Eye (tissue), 1 donor: Measurements from ENCODE around the gene JOSD2.
"Not testable (repeated sequence)": the region's sequence is repeated elsewhere in the genome, so short reads cannot be mapped to it uniquely, and the experiment has no call there.

ENCODE experiments used
- DNase-seq: peaks from one replicate; pipeline ENCODE4 v3.0.0-alpha.2; 2015

JOSD2 gene

DNA sequence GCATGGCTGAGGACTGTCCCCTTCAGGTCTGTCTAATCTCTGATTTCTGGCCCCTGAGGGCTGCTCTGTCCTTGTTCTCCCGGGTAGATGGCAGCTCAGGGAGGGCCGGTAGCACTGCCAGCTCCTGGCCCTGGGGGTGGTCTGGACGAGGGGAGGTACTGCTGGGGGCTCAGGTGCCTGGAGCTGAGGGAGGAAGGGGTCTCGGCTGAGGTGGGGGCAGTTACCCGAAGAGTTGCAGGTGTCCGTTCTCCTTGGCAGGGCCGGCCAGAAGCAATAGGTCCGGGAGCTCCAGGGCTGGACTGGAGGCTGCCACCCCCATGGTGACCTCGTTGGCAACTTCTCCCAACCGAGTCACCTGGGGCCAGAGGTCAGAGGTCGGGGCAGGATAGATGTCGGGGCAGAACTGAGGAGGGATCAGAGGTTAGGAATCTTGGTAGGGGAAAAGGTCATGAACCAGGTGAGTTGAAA is 35.9 kb downstream of the JOSD2 start:
- DNase-seq: no peak

DNA sequence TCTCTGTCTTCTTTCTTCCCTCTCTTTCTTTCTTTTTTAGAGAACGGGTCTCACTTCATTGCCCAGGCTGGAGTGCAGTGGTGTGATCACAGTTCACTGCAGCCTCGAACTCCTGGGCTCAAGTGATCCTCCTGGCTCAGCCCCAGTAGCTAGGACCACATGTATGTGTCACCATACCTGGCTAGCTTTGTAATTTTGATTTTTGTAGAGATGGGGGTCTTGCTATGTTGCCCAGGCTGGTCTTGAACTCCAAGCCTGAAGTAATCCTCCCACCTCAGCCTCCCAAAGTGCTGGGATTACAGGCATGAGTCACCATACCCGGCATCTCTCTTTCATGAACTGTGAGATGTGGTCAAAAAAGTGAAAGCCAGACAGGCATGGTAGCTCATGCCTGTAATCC is 37.7 kb downstream of the JOSD2 start:
- not testable (repeated sequence) for DNase-seq

DNA sequence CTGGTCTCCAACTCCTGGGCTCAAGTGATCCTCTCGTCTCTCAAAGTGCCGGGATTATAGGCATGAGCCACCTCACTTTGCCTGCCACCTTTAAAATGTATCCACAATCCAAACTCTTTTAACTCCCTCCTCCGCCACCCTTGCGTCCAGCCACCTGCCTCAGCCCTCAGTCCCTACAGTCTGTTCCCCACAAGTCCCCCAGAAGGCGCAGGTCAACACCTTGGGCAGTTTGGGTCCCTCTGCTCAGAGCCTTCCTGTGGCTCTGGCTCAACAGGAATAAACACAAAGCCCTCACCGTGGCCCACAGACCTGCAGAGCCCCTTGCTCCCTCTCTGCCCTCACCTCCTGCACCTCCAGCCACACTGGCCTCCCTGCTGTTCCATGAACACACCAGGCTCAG is 42.2 kb downstream of the JOSD2 start:
- no peak for DNase-seq

DNA sequence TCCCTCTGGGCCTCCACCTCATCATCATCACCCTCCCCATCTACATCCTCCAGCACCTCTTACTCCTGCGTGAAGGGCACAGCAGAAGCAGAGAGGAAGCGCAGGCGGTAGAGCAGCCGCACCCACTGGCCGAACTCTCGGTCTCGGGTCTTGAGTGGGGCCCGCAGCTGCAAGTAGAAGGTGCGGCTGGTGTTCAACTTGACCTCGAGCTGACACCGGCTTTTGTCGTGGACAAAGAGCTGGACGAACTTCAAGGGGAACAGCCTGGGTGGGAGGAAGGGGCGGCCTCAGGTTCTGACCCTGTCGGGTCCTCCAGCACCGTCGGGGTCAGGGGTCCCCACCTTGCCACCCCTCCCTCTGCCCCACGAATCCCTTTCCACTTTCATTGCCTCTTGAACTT is 43.4 kb downstream of the JOSD2 start:
- DNase-seq: no peak

DNA sequence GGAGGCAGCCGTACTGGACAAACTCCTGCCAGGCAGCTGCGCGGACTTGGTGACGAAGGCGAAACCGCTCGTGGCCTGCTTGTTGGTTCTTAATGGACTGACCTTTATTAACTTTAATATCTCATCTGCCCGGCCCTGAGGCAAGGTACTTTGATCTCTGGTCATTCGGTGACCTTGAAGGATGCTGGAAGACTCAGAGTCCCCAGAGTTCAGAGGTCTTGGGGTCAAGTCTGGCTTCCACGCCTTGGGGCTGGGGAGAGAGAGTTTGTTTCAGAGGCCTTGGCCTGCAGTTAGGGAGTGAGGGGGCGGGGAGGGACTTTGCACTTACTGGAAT is 44.3 kb downstream of the JOSD2 start:
- no peak for DNase-seq

DNA sequence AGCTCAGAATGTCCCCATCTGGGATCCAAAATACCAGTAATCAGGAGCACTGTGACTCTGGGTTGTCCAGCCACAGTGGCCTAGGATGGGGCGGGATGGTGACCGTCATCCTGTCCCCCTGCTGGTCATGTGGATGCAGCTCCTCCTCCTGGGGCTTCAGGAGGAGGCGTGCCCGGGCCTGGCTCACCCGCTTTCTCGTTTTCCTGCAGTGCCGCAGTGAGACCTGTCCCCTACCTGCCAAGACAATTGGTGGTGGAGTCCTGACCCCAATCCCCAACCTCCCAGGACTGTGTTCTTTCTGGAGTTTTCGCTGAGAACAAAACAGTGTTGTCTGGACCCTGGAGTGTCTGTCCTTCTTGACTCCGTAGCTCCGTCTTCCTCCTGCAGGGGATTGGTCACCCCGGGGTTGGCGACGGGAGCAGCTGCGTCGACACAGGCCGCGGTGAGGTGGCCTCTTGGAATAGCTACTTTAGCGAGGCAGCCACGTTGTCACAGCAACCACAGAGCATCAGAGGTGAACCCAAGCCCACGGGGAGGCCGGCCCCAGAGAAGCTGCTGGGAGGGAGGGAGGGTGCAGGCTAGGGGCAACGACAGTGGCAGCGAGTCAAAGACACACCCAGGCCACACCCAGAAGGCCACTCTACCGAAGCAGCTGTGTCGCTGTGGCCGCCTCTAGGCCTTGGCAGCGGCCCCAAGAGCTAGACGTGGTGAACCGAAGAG is 44.8 kb downstream of the JOSD2 start:
- DNase-seq: peak; percentile 79

DNA sequence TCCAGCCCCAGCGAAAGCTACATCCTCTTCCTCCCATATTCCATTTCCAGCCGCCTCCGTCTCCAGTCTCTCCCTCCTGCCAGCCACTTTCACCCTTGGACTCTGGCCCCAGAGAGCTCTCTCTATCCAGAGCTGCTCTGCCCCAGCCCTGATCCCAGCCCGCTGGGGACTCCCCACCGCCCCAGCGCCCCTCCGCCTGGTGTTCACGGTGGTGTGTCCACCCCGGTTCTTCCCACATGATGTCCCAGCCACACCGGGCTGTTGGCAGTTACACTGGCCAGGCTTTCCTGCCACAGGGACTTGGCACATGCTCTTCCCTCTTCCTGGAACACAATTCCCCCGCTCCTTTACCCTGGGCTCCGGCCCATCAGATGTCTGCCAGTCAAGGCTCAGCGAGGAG is 46.0 kb downstream of the JOSD2 start:
- no peak for DNase-seq

DNA sequence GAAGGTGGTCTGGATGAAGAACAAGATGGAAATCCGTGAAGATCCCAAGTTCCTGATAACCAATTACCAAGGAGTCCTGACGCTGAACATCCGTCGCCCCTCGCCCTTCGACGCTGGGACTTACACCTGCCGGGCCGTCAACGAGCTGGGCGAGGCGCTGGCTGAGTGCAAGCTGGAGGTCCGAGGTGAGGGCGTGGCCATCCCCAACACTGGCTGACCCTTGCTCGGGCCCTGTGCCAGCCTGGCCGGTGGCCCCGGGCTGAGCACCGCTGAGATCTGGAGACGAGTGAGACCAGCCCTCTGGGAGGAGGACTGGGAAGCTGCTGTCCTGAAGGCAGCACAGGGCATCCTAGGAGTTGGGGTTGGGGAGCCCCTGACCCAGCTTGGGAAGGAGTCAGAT is 46.6 kb downstream of the JOSD2 start:
- DNase-seq: no peak

DNA sequence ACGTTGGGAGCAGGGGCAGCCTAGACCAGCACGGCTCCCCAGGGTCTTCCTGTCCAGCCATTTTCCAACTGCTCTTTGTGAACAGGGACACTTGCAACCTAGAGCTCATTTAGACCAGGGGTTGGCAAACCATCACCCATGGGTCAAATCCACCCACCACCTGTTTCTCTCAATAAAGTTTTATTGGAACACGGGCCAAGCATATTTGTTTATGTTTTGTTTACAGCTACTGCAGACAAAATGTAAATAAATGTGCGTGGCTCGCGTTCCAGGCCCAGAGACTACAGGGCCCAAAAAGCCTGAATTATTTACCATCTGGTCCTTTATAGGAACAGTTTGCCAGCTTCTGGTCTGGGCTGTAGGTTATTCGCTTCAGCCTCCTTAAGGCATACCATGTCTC is 48.0 kb downstream of the JOSD2 start:
- no peak for DNase-seq

DNA sequence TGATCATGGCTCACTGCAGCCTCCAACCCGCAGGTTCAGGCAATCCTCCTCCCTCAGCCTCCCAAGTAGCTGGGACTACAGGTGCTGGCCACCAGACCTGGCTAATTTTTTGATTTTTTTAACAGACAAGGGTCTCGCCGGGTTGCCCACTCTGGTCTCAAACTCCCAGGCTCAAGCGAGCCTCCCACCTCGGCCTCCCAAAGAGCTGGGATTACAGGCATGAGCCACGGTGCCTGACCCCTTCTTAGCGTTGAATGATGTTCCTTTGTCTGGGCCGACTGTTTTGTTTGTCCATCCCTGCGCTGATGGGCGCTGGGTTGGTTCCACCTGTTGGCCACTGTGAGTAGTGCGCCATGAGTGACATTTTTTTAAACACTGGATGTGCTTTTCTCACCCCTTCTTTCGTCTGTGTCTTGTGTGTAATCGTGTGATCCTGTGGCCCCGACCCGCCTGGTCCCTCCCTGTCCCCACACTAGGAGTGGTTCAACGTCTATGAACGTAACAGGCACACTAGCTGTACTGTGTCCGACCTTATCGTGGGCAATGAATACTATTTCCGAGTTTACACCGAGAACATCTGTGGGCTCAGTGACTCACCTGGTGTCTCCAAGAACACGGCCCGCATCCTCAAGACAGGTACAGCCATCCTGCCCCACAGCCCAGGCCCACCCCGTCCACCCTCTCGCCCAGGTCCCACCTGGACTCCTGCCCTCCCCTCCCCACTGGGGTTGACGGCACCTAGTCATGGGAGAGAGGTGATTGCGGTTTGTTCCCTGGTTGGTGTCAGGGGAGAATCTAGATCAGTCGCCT is 49.7 kb downstream of the JOSD2 start:
- peak; percentile 88 for DNase-seq

DNA sequence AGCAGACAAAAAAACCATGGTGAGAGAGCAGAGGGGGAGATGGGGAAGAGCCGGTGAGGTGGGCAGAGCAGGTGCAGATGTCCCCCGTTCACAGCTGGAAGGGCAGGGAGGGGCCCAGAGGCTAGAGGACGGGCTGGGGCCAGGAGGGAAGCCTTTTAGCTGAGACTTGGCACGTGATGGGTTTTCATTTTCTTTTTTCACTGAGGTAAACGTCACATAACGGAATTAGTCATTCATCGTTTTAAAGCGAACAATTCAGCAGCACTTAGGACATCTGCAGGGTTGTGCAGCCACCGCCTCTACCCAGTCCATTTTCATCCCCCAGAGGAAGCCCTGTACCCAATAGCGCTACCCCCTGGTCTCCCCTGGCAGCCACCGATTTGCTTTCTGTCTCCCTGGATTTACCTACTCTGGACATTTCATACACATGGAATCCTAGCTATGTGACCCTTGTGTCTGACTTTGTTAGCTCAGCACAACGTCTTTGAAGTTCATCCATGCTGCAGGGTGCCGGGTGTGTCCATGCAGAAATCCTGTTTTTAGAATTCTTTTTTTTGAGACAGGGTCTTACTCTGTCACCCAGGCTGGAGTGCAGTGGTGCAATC is 50.7 kb downstream of the JOSD2 start:
- peak; percentile 71 for DNase-seq

DNA sequence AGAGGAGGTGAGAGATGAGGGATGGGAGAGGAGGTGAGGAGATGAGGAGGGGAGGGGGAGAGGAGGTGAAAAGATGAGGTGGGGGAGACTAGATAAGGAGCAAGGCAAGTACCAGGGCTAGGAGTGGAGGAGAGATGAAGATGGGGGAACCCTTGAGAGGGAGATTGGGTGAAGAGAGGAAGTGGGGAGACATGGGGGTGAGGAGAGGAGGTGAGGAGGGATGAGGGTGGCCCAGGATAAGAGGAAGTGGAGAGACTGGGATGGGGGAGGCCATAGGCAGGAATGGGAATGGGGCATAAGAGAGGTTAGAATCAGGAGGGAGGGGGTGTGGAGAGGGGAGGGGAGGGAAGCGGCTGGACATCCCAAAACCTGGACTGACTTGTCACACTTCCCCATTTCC is 51.4 kb downstream of the JOSD2 start:
- no peak for DNase-seq

DNA sequence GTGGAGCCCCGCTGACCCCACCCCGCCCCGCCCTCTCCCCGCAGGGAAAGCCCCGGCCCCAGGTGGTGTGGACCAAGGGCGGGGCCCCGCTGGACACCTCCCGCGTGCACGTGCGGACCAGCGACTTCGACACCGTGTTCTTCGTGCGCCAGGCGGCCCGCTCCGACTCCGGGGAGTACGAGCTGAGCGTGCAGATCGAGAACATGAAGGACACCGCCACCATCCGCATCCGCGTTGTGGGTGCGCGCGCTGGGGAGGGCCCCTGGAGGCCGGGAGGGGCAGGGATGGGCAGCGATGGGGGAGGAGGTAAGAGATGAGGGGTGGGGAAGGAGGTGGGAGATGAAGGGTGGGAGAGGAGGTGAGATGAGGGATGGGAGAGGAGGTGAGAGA is 51.9 kb downstream of the JOSD2 start:
- DNase-seq: no peak

DNA sequence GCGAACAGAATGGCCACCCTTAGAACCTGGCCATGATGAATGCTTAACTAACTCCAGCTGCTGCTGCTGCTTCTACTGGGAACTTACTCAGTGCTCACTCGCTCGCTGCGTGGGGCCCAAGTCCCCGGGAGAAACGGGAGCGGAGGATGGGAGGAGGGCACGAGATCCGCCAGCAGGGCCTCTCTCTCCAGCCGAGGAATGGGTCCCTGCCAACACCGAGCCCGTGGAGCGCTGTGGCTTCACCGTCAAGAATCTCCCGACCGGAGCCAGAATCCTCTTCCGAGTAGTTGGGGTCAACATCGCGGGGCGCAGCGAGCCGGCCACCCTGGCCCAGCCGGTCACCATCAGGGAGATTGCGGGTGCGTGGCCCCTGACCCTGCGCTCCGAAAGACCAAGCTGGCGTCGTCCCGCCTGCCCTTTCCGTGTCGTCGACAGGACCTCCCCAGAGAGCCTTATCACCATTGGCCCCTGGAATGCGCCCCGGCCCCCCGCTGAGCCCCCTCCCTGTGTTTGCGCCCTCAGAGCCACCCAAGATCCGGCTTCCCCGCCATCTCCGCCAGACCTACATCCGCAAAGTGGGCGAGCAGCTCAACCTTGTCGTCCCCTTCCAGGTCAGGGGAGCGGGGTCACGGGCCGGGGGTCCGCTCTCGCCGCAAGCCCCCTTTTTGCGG is 52.5 kb downstream of the JOSD2 start:
- DNase-seq: peak; percentile 46

DNA sequence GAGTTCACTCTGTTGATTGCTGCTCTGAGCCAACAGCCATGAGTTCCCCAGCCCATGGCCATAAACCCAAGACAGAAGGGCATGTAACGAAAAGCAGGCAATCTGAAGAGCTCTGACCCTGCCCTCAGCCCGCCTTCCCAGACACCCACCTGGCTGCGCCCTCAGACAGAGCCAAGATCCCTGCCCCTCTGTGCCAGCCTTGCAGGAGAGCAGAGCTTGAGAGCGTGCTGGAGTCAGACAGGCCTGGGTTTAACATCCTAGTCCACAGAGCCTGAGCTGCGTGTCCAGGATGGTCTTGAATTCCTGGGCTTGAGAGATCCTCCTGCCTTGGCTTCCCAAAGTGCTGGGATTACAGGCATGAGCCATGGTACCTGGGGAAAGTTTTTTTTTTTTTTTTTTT is 53.7 kb downstream of the JOSD2 start:
- DNase-seq: no peak
